NCI-H2107 (cell line): ENCODE data around the gene SOX8.
"Not testable (repeated sequence)": the region's sequence is repeated elsewhere in the genome, so short reads cannot be mapped to it uniquely, and the experiment has no call there.

Source experiments
- DNase-seq: peaks from one replicate; lab custom pipeline; 2025; lab: John Stamatoyannopoulos, UW

SOX8 gene

GRCh38 chr16:981695-982144 lies at the start of gene SOX8:
TSS of gene SOX8 (plus strand) at chr16:981770. CDS start at chr16:981923, 153 bp downstream.
- no peak for DNase-seq

GRCh38 chr16:932831-933330 lies 48.7 kb upstream of the SOX8 start:
- no peak for DNase-seq

- no peak for DNase-seq
These were observed 48.0 kb upstream of the SOX8 start for GRCh38 chr16:933581-933980.

GRCh38 chr16:934178-934577 lies 47.4 kb upstream of the SOX8 start:
- no peak for DNase-seq

- no peak for DNase-seq
These were observed 45.9 kb upstream of the SOX8 start for GRCh38 chr16:935684-936083.

- no peak for DNase-seq
These were observed 44.3 kb upstream of the SOX8 start for GRCh38 chr16:937311-937710.

GRCh38 chr16:937723-938122 lies 43.8 kb upstream of the SOX8 start:
- DNase-seq, result no peak

- no peak for DNase-seq
These were observed 43.4 kb upstream of the SOX8 start for GRCh38 chr16:938136-938535.

GRCh38 chr16:938752-939151 lies 42.8 kb upstream of the SOX8 start:
- no peak for DNase-seq

GRCh38 chr16:939311-939710 lies 42.3 kb upstream of the SOX8 start:
- DNase-seq, result no peak

- no peak for DNase-seq
These were observed 41.6 kb upstream of the SOX8 start for GRCh38 chr16:939941-940340.

- DNase-seq, result no peak
These were observed 39.0 kb upstream of the SOX8 start for GRCh38 chr16:942436-943060.

GRCh38 chr16:943971-944370 lies 37.6 kb upstream of the SOX8 start:
- no peak for DNase-seq

- no peak for DNase-seq
These were observed 36.1 kb upstream of the SOX8 start for GRCh38 chr16:945271-946047.

- no peak for DNase-seq
These were observed 35.5 kb upstream of the SOX8 start for GRCh38 chr16:946048-946395.

GRCh38 chr16:947255-947921 lies 34.2 kb upstream of the SOX8 start:
- no peak for DNase-seq

- not testable (repeated sequence) for DNase-seq
These were observed 33.7 kb upstream of the SOX8 start for GRCh38 chr16:947922-948303.

GRCh38 chr16:948767-949166 lies 32.8 kb upstream of the SOX8 start:
- DNase-seq, result not testable (repeated sequence)

- DNase-seq, result not testable (repeated sequence)
These were observed 30.6 kb upstream of the SOX8 start for GRCh38 chr16:950733-951573.

GRCh38 chr16:951660-952301 lies 29.8 kb upstream of the SOX8 start:
- no peak for DNase-seq

- DNase-seq, result no peak
These were observed 29.2 kb upstream of the SOX8 start for GRCh38 chr16:952321-952720.

GRCh38 chr16:953818-954217 lies 27.8 kb upstream of the SOX8 start:
- not testable (repeated sequence) for DNase-seq
